Tibial nerve (tissue), 3 donors: ENCODE results near the gene ADAM30.

Experiments used
- CTCF ChIP-seq, 5 experiments: fragments of 200-600 bp in 3 of 5; fragments of 450-650 bp in 2 of 5; sonication (generic) in 3 of 5; IDR thresholded peaks; one replicate each; pipeline ENCODE4 v1.5.1; 2016 to 2019; ENCODE audit warnings: antibody characterized with exemption in 5 of 5, mild to moderate bottlenecking in 3 of 5, moderate library complexity in 2 of 5
- POLR2A ChIP-seq, 2 donors: fragments of 450-650 bp; IDR thresholded peaks; one replicate each; pipeline ENCODE4 v1.6.1; 2017; ENCODE audit warnings: antibody characterized with exemption in 2 of 2, mild to moderate bottlenecking in 2 of 2, moderate library complexity in 2 of 2

- TF ChIP-seq CTCF (IDR thresholded peaks at IDR 0.05) (no peak), POLR2A (IDR thresholded peaks at IDR 0.05) (no peak)
Measured at GRCh38 chr1:119912963-119913362, 16.6 kb upstream of the ADAM30 start.
